Subcutaneous adipose tissue (tissue), 4 donors: Measurements from ENCODE around the gene NIT2. TPM values are rescaled to one million over a fixed set of nuclear protein-coding genes. Genes with fewer than 3 reads are reported as not detected.

Experiments
- CTCF ChIP-seq: fragments of 450-650 bp; IDR thresholded peaks from one replicate; pipeline ENCODE4 v1.5.1; 2016; ENCODE audit warnings: low read depth, mild to moderate bottlenecking, control low read depth, antibody characterized with exemption, moderate library complexity
- total RNA-seq, 4 donors: library from RNA; depleted of rRNA; stranded (reverse); fragments of >200 nt; gene quantifications; one replicate each; pipeline ENCODE4 v1.1.0, GENCODE V29; 2016

The NIT2 gene
- total RNA-seq, 4 donors from 2014 or later, result 35.5 to 77.8 (median 47.9) TPM

GRCh38 chr3:100376301-100376700, 41.7 kb downstream of the NIT2 start:
- no peak for TF ChIP-seq CTCF

GRCh38 chr3:100384733-100385525, 50.4 kb downstream of the NIT2 start:
- no peak for TF ChIP-seq CTCF

GRCh38 chr3:100386437-100387074, 52.0 kb downstream of the NIT2 start:
- no peak for TF ChIP-seq CTCF

- TF ChIP-seq CTCF, result no peak
These were observed 54.5 kb downstream of the NIT2 start for GRCh38 chr3:100389025-100389424.

GRCh38 chr3:100395679-100396431, 61.3 kb downstream of the NIT2 start:
- no peak for TF ChIP-seq CTCF

GRCh38 chr3:100396967-100397366, 62.4 kb downstream of the NIT2 start:
- TF ChIP-seq CTCF, result no peak
